Measurements from ENCODE around the gene MMP24OS. TPM values are rescaled to one million over a fixed set of nuclear protein-coding genes. Genes with fewer than 3 reads are reported as not detected.

The MMP24OS gene
- total RNA-seq, 1 donor from 2014 or later = 5.3 TPM

DNA sequence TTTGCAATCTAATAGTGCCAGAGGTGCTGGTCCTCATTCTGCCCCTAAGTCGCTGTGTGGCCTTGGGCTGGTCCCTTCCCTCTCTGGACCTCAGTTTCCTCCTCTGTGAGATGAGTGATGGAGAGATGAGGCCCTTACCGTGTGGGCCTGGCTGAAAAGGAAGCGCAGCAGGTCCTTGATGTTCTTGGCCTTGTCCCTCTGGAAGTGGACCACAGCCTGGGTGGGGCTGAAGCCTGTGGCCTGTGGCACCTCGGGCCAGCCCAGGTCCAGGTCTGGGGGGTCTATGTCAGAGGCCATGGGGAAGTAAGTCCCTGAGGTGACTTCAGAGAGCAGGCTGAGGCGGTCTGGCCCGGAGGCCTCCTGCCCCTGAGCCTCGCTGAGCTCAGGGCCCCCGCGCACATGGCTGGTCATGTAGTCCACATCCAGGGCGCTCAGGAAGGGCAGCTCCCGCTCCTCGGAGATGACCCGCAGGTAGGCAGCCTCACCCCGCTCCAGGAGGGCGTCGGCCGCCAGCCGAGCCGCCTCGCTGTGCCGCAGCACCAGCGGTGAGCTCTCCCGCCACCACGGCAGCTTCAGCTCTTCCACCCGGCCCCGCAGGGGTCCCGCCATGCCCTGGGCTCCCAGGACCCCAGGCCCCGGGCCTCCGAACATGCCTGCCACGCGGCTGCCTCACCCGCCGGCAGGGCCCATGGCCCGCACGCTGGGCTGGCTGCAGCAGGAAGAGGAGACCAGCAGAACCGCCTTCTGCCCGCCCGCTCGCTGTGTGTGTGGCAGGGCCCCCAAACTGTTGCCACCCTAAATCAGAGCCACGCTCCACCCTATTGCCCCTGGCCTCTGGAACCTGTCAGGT, 14.0 kb upstream of the MMP24OS start, which contains the start of gene FAM83C:
Gene FAM83C (minus strand): TSS at position 772 of the 850 bp plus-strand sequence. CDS start 121 bp downstream, at position 651.
- DNase-seq (ENCODE audit: low read depth, low spot score) = no peak

- no peak for DNase-seq (ENCODE audit: low read depth, low spot score)
These were observed 13.0 kb upstream of the MMP24OS start for GRCh38 chr20:35290887-35291417.

GRCh38 chr20:35290186-35290886, 12.4 kb upstream of the MMP24OS start:
- DNase-seq (ENCODE audit: low read depth, low spot score) = no peak

- no peak for DNase-seq (ENCODE audit: low read depth, low spot score)
These were observed 10.6 kb upstream of the MMP24OS start for GRCh38 chr20:35288325-35289060.

DNA sequence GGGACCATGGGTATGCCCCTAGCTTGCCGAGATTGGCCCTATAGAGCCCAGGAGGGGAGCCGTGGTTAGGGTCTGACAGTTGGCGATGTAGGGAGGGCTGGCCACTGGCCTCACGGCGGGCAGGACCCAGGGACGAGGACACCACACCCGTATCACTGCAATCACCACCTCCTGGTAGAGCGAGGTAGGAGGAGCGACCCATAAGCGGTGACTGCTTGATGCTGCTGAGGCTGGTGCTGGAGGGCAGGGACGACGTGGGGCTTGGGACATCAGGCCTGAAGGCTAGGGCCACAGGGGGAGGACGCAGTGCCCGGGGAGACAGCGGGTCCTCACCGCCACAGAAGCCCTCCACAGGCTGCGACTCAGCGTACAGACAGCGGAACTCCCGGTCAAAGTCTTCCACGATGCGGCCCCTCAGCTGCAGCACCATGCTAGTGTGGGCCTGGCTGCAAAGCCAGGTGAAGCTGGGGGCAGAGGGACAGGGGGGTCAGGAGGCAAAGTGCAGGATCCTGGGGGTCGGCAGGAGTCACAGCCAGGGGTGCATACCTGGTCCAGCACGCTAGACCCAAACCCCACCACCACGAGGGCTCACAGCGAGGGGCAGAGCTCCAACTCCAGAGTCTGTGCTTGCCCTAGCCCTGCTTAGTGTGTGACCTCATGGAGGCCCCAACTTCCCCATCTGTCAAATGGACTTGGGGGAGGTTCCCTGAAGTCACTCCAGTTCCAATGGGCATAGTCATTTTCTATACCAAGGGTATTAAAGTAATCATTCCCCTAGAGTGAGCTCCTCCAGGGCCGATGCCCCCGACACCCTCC, 9.8 kb upstream of the MMP24OS start:
- DNase-seq (ENCODE audit: low read depth, low spot score) = no peak

DNA sequence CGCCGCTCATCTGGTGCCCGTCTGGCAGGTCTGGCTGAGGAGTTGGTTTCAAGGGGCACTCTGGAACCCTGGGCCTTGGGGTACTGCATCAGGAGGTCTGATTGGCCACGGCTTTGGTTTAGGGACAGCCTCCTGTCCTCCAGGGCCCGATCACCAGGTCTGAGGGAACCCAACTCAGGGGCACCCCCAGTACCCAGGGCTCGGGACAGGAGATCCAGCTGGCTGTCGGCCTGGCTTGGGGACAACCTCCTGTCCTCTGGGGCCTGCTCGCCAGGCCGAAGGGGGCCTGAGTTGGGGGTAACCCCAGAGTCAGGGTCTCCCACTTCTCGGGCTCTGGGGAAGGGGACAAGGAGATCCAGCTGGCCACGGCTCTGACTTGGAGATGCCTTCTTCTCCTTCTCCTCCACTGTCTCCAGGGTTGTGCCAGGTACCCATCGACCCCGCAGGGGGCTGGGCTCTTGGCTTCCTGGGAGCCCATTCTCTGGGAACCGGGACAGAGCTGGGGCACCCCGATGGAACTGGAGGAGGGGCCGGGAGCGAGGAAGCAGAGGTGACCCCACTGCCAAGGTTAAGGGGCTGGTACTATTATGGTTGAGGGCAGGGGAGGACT, 9.1 kb upstream of the MMP24OS start:
- DNase-seq (ENCODE audit: low read depth, low spot score) = no peak

- no peak for DNase-seq (ENCODE audit: low read depth, low spot score)
These were observed 8.4 kb upstream of the MMP24OS start for GRCh38 chr20:35286077-35286898.

DNA sequence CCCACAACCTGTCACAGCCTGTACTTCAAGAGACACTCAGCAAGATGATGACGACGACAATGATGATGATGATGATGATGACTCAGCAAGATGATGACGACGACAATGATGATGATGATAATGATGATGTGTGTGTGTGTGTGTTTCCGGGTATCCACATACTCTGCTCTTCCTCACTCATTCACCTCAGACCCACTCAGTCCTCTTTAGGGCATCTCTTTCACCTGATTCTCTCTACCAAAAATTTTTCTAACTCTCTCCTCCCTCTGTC, 7.8 kb upstream of the MMP24OS start:
- no peak for DNase-seq (ENCODE audit: low read depth, low spot score)

GRCh38 chr20:35284992-35285805, 7.3 kb upstream of the MMP24OS start:
- no peak for DNase-seq (ENCODE audit: low read depth, low spot score)

DNA sequence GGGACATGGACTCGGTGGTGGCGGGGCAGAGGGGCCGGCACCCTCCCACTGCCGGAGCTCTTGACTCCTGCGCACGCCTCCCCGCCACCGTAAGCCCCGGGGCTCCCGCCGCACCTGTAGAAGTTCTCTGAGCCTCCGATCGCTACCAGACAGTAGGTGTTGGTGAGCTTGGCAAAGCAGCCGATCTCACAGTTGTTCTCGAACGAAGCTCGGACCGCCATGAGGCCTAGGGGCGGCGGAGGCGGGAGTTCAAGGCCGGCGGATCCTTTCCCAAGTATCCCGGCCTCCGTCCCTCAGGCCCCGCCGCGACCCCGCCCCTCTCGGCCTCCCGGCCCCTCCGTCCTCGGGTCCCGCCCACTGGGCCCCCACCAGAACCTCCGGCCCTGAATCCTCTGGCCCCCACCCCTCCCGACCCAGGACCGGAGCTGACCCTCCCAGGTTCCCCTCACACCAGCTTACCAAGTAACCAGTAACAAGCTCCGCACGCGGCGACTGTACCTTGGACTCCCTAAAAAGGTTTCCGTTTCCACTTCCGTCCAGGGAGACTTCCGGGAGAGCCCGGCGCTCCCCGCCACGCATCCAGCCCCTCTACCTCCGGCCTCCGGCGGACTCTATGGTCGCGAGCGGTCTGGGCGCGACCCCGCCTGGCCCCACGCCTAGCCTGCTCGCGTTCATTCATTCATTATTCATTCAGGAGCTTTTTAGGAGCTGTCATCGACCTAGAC, 6.5 kb upstream of the MMP24OS start, which contains the start of gene EIF6:
Gene EIF6 (minus strand): TSS at position 506 of the 725 bp plus-strand sequence. CDS start 285 bp downstream, at position 221.
- DNase-seq (ENCODE audit: low read depth, low spot score) = no peak

GRCh38 chr20:35283441-35284266, 5.7 kb upstream of the MMP24OS start:
- DNase-seq (ENCODE audit: low read depth, low spot score) = no peak

DNA sequence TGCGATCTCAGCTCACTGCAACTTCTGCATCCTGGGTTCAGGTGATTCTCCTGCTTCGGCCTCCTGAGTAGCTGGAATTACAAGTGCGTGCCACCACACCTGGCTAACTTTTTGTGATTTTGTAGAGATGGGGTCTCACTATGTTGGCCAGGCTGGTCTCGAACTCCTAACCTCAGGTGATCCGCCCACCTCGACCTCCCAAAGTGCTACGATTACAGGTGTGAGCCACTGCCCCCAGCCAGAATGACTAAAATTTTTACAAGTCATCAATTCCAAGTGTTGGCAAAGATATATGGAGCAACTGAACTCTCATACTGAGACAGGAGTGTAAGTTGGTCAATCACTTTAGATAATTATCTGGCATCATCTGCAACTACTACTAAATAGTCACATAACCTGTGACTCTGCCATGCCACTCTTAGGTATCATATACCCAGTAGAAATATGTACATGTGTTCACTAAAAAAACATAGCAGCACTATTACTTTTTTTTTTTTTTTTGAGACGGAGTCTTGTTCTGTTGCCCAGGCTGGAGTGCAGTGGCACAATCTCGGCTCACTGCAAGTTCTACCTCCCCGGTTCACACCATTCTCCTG, 3.7 kb upstream of the MMP24OS start:
- no peak for DNase-seq (ENCODE audit: low read depth, low spot score)

GRCh38 chr20:35280523-35280922, 2.6 kb upstream of the MMP24OS start:
- DNase-seq (ENCODE audit: low read depth, low spot score) = no peak

DNA sequence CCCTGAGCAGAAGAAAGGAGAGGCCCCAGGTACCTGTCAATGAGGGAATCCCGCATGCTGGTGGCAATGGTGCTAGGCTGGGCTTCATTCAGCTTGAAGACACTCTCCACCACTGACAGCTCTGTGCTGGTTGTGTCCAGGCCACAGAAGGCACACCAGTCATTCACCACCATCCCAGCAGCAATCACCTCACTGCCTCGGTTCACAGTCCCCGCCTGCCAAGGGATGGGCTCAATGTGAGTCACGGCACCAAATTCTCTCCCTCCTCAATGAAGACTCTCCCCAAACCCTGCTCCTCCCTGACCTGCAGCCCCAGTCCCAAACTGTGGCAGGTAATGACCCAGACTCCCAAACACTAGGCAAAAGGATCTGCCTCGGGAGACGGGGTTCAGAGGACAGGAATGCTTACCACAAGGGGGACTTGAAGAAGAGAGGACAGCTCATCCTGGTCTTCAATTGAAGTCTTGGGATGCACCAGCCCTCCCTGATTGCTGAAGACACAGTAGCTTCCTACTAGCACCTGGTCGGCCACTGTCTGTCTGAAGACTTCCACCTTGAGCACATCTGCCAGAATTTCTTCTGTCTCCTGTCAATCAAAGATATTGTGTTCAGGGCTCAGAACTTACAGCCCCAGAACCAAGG, 1.7 kb upstream of the MMP24OS start:
- no peak for DNase-seq (ENCODE audit: low read depth, low spot score)

- no peak for DNase-seq (ENCODE audit: low read depth, low spot score)
These were observed 1.1 kb upstream of the MMP24OS start for GRCh38 chr20:35279040-35279439.

DNA sequence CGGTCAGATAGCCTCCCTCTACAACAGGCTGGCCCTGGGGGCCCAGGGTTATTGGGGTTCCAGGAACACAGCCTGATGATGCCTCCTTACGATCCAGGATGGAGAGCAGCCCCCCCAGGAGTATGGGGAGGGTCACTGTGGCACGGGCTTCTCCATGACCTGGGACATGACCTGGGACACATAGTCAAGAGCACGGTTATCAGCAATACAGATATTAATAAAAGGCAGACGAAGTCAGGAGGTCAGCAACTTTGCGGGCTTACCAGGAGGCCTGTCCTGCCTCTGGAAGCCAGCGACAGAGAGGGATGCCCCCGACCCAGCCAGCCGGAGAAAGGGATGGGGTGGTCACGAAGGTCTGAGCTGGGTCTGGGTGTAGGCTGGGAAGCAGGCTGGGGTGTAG, 795 bp downstream of the MMP24OS start:
- no peak for DNase-seq (ENCODE audit: low read depth, low spot score)

Data from pulmonary artery endothelial cell (primary cell).